Urothelium cell line (cell line): Measurements from ENCODE around the gene PAFAH1B1.
A peak's percentile ranks its signal among the peaks of the same experiment; 100 is the strongest.

ENCODE experiments used
- DNase-seq: peaks from one replicate; pipeline ENCODE4 v3.0.0; 2011; ENCODE audit warnings: low spot score, mixed read lengths
- FAIRE-seq: peaks from 2 replicates; lab custom pipeline; 2011; peaks lifted over from hg19 to GRCh38; lab: Jason Lieb, UNC

Gene PAFAH1B1

DNA sequence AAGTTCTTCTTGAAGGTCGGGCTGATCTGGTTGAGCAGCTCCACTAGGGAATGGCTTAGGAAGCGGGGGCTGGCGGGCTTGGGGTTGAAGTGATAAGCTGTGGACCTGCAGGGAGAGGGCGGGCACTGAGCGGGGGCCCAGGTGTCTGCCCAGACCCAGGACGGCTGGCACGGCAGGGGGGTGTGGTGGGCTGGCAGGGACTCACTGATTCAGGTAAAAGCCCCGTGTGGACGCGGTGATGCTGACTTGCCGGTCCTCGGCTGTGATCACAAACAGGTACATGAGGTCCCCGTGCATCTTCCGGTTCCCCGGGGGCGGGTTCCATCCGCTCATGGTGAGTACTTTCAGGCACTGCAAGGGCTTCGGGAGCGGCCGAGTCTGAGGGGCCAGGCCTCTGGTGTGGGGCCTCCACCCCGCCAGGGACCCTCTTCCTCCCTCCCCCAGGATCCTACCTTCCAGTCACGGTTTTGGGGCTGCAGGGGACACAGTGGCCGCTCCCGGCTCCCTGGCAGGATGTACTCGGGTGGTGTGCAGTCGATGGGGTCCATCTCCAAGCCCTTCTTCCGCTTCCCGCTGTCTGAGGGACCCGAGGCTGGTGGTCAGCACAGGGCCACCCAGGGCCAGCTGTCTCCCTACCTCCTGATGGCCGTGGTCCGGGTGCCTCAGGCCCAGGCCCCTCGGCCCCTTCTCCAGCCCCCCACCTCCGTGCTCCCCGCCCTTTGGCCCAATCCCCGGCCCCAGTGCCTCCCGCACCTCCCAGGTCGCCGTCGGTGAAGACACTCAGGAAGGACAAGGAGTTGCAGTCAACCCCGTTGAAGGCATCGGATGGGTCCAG is 107.9 kb downstream of the PAFAH1B1 start:
- FAIRE-seq (no peak), DNase-seq (no peak)

GRCh38 chr17:2701996-2702741 is 108.7 kb downstream of the PAFAH1B1 start:
- DNase-seq (no peak), FAIRE-seq (no peak)

- FAIRE-seq, result no peak
- no peak for DNase-seq
These were observed 109.7 kb downstream of the PAFAH1B1 start for GRCh38 chr17:2703181-2703580.

GRCh38 chr17:2703606-2704005 is 110.2 kb downstream of the PAFAH1B1 start:
- FAIRE-seq (no peak), DNase-seq (no peak)

GRCh38 chr17:2704031-2704889 is 110.8 kb downstream of the PAFAH1B1 start:
- DNase-seq (no peak), FAIRE-seq (no peak)

- DNase-seq, result no peak
These were observed 111.4 kb downstream of the PAFAH1B1 start for GRCh38 chr17:2704890-2705248.

DNA sequence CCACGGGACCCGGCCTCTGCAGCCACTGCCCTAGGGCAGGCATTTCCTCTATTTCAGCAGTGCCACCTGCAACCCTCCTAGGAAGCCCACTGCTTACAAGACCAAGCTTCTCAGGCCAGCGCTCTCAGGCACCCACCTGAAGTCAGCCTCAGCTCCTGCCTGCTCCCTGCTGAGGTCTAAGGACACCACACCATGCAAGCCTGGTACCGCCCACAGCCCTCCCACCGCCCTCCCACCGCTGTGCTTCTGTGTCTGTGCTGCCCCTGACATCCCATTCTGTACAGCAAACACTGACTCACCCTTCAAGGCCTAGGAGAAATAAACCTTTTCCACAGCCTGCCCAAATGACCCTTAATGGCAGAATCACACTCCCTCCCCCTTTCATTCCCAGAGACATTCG is 111.8 kb downstream of the PAFAH1B1 start:
- DNase-seq (no peak), FAIRE-seq (no peak)

More at GRCh38 chr17:2704890-2705248, 111.4 kb downstream of the PAFAH1B1 start:
- no peak for FAIRE-seq

- FAIRE-seq (no peak), DNase-seq (no peak)
These were observed 112.7 kb downstream of the PAFAH1B1 start for GRCh38 chr17:2705888-2706795.

DNA sequence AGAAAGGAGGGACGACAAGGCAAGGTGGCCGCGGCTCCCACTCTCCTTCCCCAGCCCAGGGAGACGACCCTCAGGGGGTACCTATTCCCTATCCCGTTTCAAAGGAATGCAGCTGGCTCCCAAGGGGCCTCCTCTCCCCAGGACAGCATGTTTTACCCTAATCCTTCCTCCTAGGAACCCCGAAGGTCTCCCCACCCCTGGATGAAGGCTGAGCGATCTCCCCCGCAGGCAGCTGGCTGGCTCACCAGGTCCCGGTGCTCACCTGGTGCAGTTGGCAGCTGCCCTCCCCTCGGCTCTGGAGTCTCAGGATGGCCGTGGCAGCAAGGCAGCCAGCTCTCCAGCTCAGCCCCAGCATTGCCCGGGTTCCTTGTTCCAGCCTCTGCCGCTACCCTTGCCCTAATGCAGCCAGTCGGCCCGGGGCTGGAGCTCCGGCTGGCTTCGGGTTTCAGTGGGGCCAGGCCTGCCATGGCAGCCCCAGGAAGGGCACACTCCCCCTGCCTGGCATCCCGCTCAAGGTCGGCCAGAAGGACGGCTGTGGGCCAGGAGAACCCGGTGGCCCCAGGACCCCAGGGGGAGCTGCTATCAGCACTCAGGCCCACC is 113.6 kb downstream of the PAFAH1B1 start:
- DNase-seq (no peak), FAIRE-seq (no peak)

- no peak for FAIRE-seq
- DNase-seq, result peak; percentile 18
These were observed 114.5 kb downstream of the PAFAH1B1 start for GRCh38 chr17:2707721-2708584.

DNA sequence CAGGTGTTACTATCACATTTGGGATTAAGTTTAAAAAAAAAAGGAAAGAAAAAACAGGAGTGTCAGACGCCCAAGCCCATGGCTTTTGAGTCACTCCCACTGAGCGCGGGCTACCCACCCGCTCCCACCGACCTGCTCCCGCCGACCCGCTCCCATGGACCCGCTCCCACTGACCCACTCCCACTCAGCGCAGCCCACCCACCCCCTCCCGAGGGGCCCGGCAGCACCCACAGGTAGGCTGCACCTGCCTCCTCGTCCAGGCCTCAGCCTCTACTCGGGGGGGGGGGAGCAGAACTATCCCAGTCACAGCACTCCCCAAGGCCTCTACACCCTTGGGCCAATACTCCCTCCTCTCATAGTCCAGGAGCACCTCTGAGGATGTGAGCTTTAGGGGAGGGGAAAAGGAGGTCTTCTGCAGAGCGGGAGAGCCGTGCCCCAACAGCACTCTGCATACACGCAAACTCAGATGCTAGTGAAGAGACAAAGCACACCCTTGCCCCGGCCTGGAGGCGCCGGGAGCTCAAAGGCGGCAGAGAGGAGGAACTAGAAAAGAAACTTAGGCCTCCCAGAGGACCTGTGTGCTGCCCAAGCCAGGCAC is 115.2 kb downstream of the PAFAH1B1 start:
- FAIRE-seq (no peak), DNase-seq (no peak)

DNA sequence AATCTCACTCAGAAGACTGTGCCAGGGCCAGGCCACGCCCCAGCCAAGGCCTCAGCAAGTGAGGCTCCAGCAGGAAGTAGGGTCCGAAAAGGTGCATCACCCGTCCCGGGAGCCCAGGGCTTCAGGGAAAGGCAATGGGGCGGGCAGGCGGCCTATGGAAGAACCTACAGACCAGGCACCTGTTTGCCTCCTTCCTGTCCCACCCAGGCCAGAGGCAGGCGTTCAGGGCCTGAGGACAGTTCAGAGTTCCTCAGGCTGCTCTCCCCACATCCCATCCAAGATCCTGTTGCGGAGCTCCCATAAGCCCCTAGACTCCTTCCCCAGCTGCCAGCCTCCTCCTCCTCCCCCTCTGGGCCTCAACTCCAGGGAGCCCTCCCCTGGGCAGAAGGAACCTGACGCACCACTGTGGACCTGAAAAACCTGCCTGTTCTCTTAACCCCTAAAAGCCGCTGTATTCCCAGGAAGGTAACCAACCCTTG is 115.8 kb downstream of the PAFAH1B1 start:
- FAIRE-seq, result no peak
- DNase-seq, result no peak

- FAIRE-seq (no peak), DNase-seq (no peak)
These were observed 116.8 kb downstream of the PAFAH1B1 start for GRCh38 chr17:2710071-2710802.

- DNase-seq (peak; percentile 10), FAIRE-seq (no peak)
These were observed 117.6 kb downstream of the PAFAH1B1 start for GRCh38 chr17:2710803-2711607.

DNA sequence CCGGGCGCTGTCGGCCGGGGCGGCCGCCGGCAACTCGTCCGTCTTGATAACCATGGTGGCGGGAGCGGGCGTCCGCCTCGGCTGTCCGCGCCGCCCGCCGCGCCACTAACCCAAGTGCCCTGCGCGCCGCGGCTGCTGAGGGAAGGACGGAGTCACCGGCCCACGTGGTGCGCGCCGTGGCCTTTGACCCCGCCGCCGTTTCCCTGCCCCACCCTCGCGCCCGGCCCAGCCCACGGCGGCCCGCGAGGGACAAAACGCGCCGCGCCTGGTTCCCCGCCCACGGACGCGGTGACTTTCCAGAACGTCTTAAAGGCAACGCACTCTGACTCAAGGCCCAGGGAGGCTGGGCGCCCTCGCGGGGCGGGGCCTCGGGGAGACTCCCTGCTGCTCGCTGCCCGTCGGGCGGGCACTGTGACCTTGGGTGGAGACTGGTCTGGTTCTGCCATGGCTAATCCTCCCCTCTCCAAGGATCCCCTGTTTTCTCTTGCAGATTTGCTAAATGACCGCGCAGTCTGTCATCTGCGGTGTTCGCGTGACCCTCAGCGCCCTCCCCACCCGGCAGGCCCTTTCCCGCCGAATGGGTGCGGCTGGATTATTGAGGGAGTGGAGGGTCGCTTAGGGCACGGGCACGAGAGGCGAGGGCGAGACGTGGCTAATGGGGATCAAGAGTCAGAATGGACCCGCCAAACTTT is 118.3 kb downstream of the PAFAH1B1 start, which contains the start of gene CLUH:
TSS of gene CLUH (minus strand) at position 157 of the 692 bp plus-strand sequence. CDS start at position 54, 103 bp downstream.
- peak; percentile 66 for FAIRE-seq

More for the DNA sequence above, 118.3 kb downstream of the PAFAH1B1 start, which contains the start of gene CLUH:
- peak; percentile 94 for DNase-seq
